Loucy (cell line): ENCODE results near the gene MICU1.

ENCODE experiments used
- EZH2phosphoT487 ChIP-seq: fragments of 200-600 bp; IDR thresholded peaks from 2 replicates; pipeline ENCODE4 v1.6.1; 2018; ENCODE audit warnings: antibody characterized with exemption, mild to moderate bottlenecking, moderate library complexity, borderline replicate concordance
- TF ChIP-seq, protein P1 (sequence below): fragments of 200-600 bp; sonication (generic); conservative IDR thresholded peaks from 2 replicates; pipeline ENCODE4 v1.5.1; 2014; ENCODE audit warnings: mild to moderate bottlenecking, antibody characterized with exemption, low read length

DNA sequence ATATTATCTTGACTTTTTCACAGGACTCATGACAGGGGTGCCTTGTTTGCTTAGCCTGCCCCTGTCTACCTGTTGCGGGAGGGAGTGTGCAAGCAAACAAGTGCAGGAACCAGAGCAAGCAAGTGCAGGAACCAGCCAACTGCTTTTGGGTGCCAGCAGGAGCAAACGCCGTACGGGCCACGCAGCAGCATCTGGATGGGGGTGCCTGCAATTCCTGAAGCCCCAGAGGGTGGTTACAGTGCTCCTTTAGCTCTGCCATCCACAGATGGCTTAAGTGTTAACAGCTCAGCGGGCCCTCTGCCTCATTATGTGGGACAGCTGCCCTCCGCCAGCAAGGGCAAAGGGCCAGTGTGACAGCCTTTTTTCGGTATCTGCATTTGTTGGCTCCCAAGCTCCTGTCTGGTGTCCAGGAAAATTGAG lies 83.5 kb downstream of the MICU1 start:
- TF ChIP-seq, protein P1, sequence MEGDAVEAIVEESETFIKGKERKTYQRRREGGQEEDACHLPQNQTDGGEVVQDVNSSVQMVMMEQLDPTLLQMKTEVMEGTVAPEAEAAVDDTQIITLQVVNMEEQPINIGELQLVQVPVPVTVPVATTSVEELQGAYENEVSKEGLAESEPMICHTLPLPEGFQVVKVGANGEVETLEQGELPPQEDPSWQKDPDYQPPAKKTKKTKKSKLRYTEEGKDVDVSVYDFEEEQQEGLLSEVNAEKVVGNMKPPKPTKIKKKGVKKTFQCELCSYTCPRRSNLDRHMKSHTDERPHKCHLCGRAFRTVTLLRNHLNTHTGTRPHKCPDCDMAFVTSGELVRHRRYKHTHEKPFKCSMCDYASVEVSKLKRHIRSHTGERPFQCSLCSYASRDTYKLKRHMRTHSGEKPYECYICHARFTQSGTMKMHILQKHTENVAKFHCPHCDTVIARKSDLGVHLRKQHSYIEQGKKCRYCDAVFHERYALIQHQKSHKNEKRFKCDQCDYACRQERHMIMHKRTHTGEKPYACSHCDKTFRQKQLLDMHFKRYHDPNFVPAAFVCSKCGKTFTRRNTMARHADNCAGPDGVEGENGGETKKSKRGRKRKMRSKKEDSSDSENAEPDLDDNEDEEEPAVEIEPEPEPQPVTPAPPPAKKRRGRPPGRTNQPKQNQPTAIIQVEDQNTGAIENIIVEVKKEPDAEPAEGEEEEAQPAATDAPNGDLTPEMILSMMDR = no peak
- no peak for TF ChIP-seq EZH2phosphoT487
